ENCODE measurements around the gene NSUN4.
"Not testable (repeated sequence)": the region's sequence is repeated elsewhere in the genome, so short reads cannot be mapped to it uniquely, and the experiment has no call there.

The NSUN4 gene

DNA sequence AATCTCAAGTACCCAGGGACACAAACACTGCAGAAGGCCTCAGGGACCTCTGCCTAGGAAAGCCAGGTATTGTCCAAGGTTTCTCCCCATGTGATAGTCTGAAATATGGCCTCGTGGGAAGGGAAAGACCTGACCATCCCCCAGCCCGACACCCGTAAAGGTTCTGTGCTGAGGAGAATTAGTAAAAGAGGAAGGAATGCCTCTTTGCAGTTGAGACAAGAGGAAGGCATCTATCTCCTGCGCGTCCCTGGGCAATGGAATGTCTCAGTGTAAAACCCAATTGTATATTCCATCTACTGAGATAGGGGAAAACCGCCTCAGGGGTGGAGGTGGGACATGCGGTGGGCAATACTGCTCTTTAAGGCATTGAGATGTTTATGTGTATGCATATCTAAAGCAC, 10.8 kb upstream of the NSUN4 start:
- Mint-ChIP-seq H3K4me1 (peaks cover 11% of the 10 kb centered on the region), H3K4me3 (peak overlapping the region in 2 of 3 experiments; percentile 46 to 78), H3K27ac (peak overlapping the region in 2 of 3 experiments; percentile 54 to 96), H3K36me3 (ENCODE audit: low read depth) (peaks cover 14% of the 10 kb centered on the region)
- not testable (repeated sequence) for H3K27me3 Mint-ChIP-seq (ENCODE audit: low read depth); H3K9me3 Mint-ChIP-seq

DNA sequence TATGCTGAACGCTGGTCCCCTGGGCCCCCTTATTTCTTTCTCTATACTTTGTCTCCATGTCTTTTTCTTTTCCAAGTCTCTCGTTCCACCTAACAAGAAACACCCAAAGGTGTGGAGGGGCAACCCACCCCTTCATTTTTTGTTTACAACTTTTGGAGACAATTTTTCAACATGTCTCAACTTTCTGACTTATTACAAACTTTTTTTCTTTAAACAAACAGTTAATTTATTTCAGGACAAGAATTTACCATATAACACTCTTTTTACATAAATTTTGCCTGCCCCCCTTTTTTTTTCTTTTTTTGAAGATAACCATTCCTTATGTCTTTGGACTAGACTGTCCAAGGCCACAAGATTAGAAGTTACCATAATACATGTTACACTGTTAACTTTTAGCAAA, 10.2 kb upstream of the NSUN4 start:
- Mint-ChIP-seq H3K4me3 (peak overlapping the region in 2 of 3 experiments; percentile 46 to 78), H3K27ac (peak overlapping the region in 2 of 3 experiments; percentile 54 to 96), H3K4me1 (peaks cover 11% of the 10 kb centered on the region)
- not testable (repeated sequence) for H3K27me3 Mint-ChIP-seq (ENCODE audit: low read depth); H3K36me3 Mint-ChIP-seq (ENCODE audit: low read depth); H3K9me3 Mint-ChIP-seq

DNA sequence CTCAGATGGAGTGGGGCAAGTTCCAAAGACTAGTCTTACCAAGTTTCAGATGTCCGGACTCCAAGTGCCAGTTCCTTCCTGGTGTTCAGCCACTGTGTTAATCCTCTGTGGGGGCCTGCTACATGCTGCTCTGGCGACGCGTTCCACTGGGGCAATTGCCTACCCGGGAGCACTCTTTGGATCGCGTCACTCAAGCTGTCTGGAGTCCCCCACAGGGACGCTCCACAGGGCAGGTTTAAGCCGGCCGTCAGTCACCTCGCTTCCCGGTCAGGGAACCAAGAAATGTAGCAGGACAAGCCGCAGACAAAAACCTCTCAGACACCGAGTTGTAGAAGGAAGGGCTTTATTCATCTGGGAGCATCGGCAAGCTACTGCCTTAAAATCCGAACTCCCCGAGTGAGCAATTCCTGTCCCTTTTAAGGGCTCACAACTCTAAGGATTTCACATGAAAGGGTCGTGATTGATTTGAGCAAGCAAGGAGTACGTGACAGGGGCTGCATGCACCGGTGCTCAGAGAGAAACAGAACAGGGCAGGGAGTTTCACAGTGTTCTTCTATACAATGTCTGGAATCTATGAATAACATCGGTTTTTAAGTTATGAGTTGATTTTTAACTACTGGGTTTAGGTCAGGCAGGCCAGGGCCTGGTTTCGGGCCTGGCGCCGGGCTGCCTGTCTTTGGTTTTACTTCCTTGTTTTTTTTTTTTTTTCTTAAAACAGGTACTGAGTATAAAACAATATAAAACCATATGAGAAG, 8.6 kb upstream of the NSUN4 start:
- H3K4me1 Mint-ChIP-seq = peaks cover 11% of the 10 kb centered on the region
- peak overlapping the region; percentile 50 to 78 (median 78) for H3K4me3 Mint-ChIP-seq
- peak overlapping the region; percentile 96 for H3K27ac Mint-ChIP-seq
- H3K36me3 Mint-ChIP-seq (ENCODE audit: low read depth); H3K9me3 Mint-ChIP-seq; H3K27me3 Mint-ChIP-seq (ENCODE audit: low read depth): not testable (repeated sequence)

DNA sequence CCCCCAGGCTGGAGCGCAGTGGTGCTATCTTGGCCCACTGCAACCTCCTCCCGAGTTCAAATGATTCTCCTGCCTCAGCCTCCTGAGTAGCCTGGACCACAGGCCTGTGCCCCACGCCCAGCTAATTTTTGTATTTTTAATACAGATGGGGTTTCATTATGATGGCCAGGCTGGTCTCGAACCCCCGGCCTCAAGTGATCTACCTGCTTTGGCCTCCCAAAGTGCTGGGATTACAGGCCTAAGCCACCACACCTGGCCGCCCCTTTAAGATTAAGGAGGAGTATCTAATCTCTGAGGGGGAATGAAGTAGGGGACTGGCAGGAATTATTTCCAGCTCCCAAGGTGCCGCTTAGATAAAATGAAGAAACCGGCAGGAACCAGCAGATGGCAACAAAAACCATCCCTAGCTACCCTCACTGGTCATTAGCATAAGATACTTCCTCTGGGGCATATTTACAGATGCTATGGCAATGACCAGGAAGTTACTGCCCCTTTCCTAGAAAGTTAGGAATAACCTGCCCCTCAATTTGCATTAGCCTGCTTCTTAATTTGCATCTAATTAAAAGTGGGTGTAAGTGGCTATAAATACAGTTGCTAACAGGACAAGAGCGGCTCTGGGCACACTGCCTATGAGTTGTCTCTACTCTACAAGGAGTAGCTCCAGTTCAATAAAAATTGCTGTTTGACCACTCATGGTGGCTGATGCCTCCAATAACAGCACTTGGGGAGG, 7.1 kb upstream of the NSUN4 start:
- TF ChIP-seq, protein P1, sequence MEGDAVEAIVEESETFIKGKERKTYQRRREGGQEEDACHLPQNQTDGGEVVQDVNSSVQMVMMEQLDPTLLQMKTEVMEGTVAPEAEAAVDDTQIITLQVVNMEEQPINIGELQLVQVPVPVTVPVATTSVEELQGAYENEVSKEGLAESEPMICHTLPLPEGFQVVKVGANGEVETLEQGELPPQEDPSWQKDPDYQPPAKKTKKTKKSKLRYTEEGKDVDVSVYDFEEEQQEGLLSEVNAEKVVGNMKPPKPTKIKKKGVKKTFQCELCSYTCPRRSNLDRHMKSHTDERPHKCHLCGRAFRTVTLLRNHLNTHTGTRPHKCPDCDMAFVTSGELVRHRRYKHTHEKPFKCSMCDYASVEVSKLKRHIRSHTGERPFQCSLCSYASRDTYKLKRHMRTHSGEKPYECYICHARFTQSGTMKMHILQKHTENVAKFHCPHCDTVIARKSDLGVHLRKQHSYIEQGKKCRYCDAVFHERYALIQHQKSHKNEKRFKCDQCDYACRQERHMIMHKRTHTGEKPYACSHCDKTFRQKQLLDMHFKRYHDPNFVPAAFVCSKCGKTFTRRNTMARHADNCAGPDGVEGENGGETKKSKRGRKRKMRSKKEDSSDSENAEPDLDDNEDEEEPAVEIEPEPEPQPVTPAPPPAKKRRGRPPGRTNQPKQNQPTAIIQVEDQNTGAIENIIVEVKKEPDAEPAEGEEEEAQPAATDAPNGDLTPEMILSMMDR (IDR thresholded peaks at IDR 0.05; ENCODE audit: unreplicated experiment in 3 of 3) = peak in 2 of 3 experiments; percentile 21 to 38
- H3K4me3 Mint-ChIP-seq = no peak overlapping the region
- H3K9me3 Mint-ChIP-seq = no peaks in the 10 kb centered on the region
- H3K27ac Mint-ChIP-seq = peak overlapping the region in 2 of 3 experiments; percentile 96
- no peaks in the 10 kb centered on the region for H3K27me3 Mint-ChIP-seq (ENCODE audit: low read depth)
- H3K36me3 Mint-ChIP-seq (ENCODE audit: low read depth) = no peaks in the 10 kb centered on the region
- peaks cover 11% of the 10 kb centered on the region for H3K4me1 Mint-ChIP-seq

DNA sequence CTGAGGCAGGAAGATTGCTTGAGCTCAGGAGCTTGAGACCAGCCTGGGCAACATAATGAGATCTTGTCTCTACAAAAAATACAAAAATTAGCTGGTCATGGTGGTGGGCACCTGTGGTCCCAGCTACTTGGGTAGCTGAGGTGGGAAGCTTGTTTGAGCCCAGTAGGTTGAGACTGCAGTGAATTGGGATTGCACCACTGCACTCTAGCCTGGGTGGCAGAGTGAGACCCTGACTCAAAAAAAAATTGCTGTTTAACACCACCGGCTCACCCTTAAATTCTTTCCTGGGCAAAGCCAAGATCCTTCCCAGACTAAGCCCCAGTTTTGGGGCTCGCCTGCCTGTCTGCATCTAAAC, 6.6 kb upstream of the NSUN4 start:
- Mint-ChIP-seq H3K4me1 (peaks cover 15% of the 10 kb centered on the region), H3K36me3 (ENCODE audit: low read depth) (no peaks in the 10 kb centered on the region), H3K4me3 (no peak overlapping the region), H3K27ac (peak overlapping the region in 1 of 3 experiments; percentile 96), H3K27me3 (ENCODE audit: low read depth) (no peaks in the 10 kb centered on the region), H3K9me3 (no peaks in the 10 kb centered on the region)
- TF ChIP-seq, protein P1 (IDR thresholded peaks at IDR 0.05; ENCODE audit: unreplicated experiment in 3 of 3) = no peak

DNA sequence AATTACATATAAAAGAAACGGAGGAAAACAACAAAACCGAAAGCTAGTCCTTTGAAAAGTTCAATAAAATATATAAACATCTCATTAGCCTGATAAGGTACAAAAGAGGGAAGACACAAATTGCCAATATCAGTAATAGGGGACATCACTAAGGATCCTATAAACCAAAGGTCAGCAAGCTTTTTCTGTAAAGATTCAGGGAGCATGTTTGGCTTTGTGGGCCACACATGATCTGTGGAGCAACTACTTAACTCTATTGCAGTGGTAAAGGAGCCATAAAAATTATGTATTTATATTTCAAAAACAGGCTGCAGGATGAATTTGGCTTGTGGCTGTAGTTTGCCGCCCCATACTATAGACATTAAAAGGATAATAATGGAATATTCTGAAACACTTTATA, 5.5 kb upstream of the NSUN4 start:
- no peaks in the 10 kb centered on the region for H3K27me3 Mint-ChIP-seq (ENCODE audit: low read depth)
- H3K4me1 Mint-ChIP-seq = peaks cover 20% of the 10 kb centered on the region
- no peaks in the 10 kb centered on the region for H3K36me3 Mint-ChIP-seq (ENCODE audit: low read depth)
- TF ChIP-seq, protein P1 (IDR thresholded peaks at IDR 0.05; ENCODE audit: unreplicated experiment in 3 of 3) = no peak
- H3K27ac Mint-ChIP-seq = no peak overlapping the region
- H3K9me3 Mint-ChIP-seq = no peaks in the 10 kb centered on the region
- H3K4me3 Mint-ChIP-seq = no peak overlapping the region

DNA sequence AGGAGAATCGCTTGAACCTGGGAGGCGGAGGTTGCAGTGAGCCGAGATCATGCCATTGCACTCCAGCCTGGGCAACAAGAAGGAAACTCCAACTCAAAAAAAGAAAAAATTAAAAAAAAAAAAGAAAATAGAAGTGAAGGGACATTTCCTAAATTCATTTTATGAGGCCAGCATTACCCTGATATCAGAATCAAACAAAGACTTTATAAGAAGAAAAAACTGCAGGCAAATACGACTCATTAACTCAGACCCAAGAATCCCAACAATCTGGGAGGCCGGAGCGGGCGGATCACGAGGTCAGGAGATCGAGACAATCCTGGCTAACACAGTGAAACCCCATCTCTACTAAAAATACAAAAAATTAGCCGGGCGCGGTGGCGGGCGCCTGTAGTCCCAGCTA, 3.2 kb upstream of the NSUN4 start:
- Mint-ChIP-seq H3K4me1 (peaks cover 23% of the 10 kb centered on the region), H3K4me3 (peak overlapping the region in 1 of 3 experiments; percentile 38)
- H3K27ac Mint-ChIP-seq; H3K9me3 Mint-ChIP-seq; H3K36me3 Mint-ChIP-seq (ENCODE audit: low read depth); H3K27me3 Mint-ChIP-seq (ENCODE audit: low read depth): not testable (repeated sequence)
